ENCODE data around the gene BMERB1. TPM values are rescaled to one million over a fixed set of nuclear protein-coding genes. Genes with fewer than 3 reads are reported as not detected.
A peak's percentile ranks its signal among the peaks of the same experiment; 100 is the strongest.

BMERB1 gene
- total RNA-seq, 2 donors from 2014 or later: 6.3 to 10.4 TPM

DNA sequence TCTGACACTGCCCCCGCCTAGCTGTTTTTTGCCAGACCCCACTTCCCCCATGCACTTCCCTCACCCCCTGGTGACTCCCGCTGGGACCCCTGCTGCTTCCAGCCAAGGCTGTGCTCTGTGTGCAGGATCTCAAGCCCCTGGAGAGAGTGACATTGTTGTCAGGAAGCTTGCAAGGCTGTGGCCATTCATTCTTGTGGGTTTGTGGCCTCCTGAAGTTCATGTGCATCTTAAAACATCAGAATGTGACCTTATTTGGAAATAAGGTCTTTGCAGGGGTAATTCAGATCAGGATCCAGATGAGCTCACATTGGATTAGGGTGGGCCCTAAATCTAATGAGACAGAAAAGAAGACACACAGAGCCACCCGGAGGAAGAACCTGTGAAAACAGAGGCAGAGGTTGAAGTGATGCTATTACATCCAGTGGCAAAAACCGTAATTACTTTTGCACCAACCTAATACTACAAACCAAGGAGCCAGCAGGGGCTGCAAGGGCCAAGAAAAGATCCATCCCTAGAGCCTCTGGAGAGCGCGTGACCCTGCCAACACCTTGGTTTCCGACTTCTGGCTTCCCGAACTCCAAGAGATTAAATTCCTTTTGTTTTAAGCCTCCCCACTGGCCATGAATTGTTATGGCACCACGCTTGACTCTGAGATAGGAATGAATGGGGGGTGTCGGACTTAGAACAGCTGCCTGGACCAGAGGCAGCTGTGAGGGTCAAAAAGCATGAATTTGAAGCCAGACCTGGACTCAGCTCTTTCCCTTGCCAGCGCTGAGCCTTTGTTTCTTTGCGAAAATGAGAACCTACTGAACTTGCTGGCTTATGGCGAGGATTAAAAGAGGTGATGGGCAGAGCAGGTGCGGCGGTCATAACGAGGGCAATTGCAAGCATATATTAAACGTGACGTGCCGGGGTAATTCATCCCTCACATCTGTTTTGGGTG, 75.5 kb downstream of the BMERB1 start:
- DNase-seq: peak; percentile 59
- WGBS, 2 experiments (ENCODE audit: insufficient coverage in 1 of 2, insufficient read length in 1 of 2): 69 to 83% methylated on average over 10 to 19 of the region's 19 CpGs
- Mint-ChIP-seq H3K4me1 (peaks cover 29% of the 10 kb centered on the region), H3K9me3 (no peaks in the 10 kb centered on the region), H3K27ac (peak overlapping the region; percentile 18), H3K4me3 (no peak overlapping the region), H3K27me3 (ENCODE audit: insufficient read depth) (peaks cover 6% of the 10 kb centered on the region), H3K36me3 (ENCODE audit: low read depth) (no peaks in the 10 kb centered on the region)
- Histone ChIP-seq H3K9me3 (ENCODE audit: control insufficient read depth, low read length) (no peaks in the 10 kb centered on the region), H3K27me3 (ENCODE audit: control insufficient read depth, insufficient read depth, low read length, poor library complexity, severe bottlenecking) (no peaks in the 10 kb centered on the region), H3K36me3 (ENCODE audit: control insufficient read depth, insufficient read depth, low read length) (no peaks in the 10 kb centered on the region), H3K27ac (ENCODE audit: low read depth, low read length) (no peak overlapping the region), H3K4me1 (ENCODE audit: control insufficient read depth, insufficient read depth, low read length) (peaks cover 5% of the 10 kb centered on the region), H3K4me3 (ENCODE audit: low read length) (no peak overlapping the region), H3K9ac (ENCODE audit: extremely low read depth, low read length, poor library complexity, severe bottlenecking) (no peak overlapping the region)
- TF ChIP-seq, protein P1, sequence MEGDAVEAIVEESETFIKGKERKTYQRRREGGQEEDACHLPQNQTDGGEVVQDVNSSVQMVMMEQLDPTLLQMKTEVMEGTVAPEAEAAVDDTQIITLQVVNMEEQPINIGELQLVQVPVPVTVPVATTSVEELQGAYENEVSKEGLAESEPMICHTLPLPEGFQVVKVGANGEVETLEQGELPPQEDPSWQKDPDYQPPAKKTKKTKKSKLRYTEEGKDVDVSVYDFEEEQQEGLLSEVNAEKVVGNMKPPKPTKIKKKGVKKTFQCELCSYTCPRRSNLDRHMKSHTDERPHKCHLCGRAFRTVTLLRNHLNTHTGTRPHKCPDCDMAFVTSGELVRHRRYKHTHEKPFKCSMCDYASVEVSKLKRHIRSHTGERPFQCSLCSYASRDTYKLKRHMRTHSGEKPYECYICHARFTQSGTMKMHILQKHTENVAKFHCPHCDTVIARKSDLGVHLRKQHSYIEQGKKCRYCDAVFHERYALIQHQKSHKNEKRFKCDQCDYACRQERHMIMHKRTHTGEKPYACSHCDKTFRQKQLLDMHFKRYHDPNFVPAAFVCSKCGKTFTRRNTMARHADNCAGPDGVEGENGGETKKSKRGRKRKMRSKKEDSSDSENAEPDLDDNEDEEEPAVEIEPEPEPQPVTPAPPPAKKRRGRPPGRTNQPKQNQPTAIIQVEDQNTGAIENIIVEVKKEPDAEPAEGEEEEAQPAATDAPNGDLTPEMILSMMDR (conservative IDR thresholded peaks at IDR 0.05): no peak

DNA sequence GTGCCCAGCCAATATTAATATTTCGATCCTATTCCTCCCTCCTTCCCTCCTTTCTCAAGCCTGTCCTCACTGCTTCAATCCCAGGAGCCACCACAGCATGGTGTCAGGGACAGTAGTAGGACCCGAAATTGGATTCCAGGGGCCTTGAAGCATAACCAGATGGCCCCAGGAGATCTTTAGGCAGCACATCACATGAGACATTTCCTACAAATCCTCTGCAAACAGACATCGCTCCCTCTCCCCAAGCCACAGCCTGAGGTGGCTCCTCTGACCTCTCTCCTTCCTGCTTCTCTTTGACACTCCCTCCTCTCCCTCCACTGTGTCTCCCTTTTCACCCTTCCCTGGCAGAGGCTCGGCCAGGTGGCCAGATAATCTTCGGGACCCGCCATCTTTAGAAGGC, 76.6 kb downstream of the BMERB1 start:
- no peaks in the 10 kb centered on the region for H3K9me3 Mint-ChIP-seq
- no peaks in the 10 kb centered on the region for H3K36me3 Mint-ChIP-seq (ENCODE audit: low read depth)
- no peak overlapping the region for H3K9ac ChIP-seq (ENCODE audit: extremely low read depth, low read length, poor library complexity, severe bottlenecking)
- H3K27ac Mint-ChIP-seq: no peak overlapping the region
- H3K27ac ChIP-seq (ENCODE audit: low read depth, low read length): no peak overlapping the region
- H3K4me3 ChIP-seq (ENCODE audit: low read length): no peak overlapping the region
- H3K27me3 ChIP-seq (ENCODE audit: control insufficient read depth, insufficient read depth, low read length, poor library complexity, severe bottlenecking): no peaks in the 10 kb centered on the region
- peaks cover 6% of the 10 kb centered on the region for H3K27me3 Mint-ChIP-seq (ENCODE audit: insufficient read depth)
- H3K4me1 Mint-ChIP-seq: peaks cover 33% of the 10 kb centered on the region
- DNase-seq: no peak
- H3K4me1 ChIP-seq (ENCODE audit: control insufficient read depth, insufficient read depth, low read length): peaks cover 5% of the 10 kb centered on the region
- TF ChIP-seq, protein P1 (conservative IDR thresholded peaks at IDR 0.05): no peak
- H3K9me3 ChIP-seq (ENCODE audit: control insufficient read depth, low read length): no peaks in the 10 kb centered on the region
- no peaks in the 10 kb centered on the region for H3K36me3 ChIP-seq (ENCODE audit: control insufficient read depth, insufficient read depth, low read length)
- 89 to 100% methylated on average over 4 to 6 of the region's 6 CpGs for WGBS, 2 experiments (ENCODE audit: insufficient coverage in 1 of 2, insufficient read length in 1 of 2)
- H3K4me3 Mint-ChIP-seq: no peak overlapping the region

DNA sequence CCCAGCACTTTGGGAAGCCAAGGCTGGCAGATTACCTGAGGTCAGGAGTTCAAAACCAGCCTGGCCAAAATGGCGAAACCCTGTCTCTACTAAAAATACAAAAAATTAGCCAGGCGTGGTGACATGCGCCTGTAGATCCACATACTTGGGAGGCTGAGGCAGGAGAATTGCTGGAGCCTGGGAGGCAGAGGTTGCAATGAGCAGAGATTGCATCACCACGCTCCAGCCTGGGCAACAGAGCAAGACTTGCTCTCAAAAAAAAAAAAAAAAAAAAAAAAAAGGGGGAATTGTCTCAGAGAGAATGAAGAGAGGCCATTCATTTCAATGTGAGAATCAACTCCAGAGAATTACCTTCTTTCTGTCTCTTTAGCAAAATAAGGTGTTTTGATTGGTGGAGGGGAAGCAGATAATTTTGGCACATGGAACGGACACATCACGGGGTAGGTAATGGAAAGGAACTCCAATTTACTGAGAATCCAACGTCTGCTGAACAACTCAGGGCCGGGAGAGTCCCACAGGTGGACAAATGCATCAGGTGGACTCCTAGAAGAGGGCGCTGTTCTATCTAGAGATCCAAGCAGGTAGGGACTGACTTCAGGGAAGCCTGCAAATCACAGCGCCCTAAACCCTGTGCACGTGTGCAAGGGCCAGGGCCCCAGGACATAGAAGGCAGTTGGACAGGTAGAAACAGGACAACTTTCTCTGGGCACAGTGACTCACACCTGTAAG, 77.5 kb downstream of the BMERB1 start:
- H3K27ac Mint-ChIP-seq: no peak overlapping the region
- no peaks in the 10 kb centered on the region for H3K36me3 ChIP-seq (ENCODE audit: control insufficient read depth, insufficient read depth, low read length)
- TF ChIP-seq, protein P1 (conservative IDR thresholded peaks at IDR 0.05): no peak

More for the DNA sequence above, 77.5 kb downstream of the BMERB1 start:
- no peaks in the 10 kb centered on the region for H3K9me3 Mint-ChIP-seq
- no peak overlapping the region for H3K4me3 ChIP-seq (ENCODE audit: low read length)
- H3K27ac ChIP-seq (ENCODE audit: low read depth, low read length): no peak overlapping the region
- no peaks in the 10 kb centered on the region for H3K9me3 ChIP-seq (ENCODE audit: control insufficient read depth, low read length)
- H3K27me3 Mint-ChIP-seq (ENCODE audit: insufficient read depth): peaks cover 6% of the 10 kb centered on the region
- H3K9ac ChIP-seq (ENCODE audit: extremely low read depth, low read length, poor library complexity, severe bottlenecking): no peak overlapping the region
- no peak for DNase-seq
- 97% methylated on average over 11 of the region's 11 CpGs for WGBS, 2 experiments (ENCODE audit: insufficient coverage in 1 of 2, insufficient read length in 1 of 2)
- peaks cover 5% of the 10 kb centered on the region for H3K4me1 ChIP-seq (ENCODE audit: control insufficient read depth, insufficient read depth, low read length)
- no peak overlapping the region for H3K4me3 Mint-ChIP-seq
- H3K4me1 Mint-ChIP-seq: peaks cover 32% of the 10 kb centered on the region
- no peaks in the 10 kb centered on the region for H3K27me3 ChIP-seq (ENCODE audit: control insufficient read depth, insufficient read depth, low read length, poor library complexity, severe bottlenecking)
- H3K36me3 Mint-ChIP-seq (ENCODE audit: low read depth): no peaks in the 10 kb centered on the region
